ENCODE measurements around the gene TRIM63.
A peak's percentile ranks its signal among the peaks of the same experiment; 100 is the strongest.

TRIM63 gene

DNA sequence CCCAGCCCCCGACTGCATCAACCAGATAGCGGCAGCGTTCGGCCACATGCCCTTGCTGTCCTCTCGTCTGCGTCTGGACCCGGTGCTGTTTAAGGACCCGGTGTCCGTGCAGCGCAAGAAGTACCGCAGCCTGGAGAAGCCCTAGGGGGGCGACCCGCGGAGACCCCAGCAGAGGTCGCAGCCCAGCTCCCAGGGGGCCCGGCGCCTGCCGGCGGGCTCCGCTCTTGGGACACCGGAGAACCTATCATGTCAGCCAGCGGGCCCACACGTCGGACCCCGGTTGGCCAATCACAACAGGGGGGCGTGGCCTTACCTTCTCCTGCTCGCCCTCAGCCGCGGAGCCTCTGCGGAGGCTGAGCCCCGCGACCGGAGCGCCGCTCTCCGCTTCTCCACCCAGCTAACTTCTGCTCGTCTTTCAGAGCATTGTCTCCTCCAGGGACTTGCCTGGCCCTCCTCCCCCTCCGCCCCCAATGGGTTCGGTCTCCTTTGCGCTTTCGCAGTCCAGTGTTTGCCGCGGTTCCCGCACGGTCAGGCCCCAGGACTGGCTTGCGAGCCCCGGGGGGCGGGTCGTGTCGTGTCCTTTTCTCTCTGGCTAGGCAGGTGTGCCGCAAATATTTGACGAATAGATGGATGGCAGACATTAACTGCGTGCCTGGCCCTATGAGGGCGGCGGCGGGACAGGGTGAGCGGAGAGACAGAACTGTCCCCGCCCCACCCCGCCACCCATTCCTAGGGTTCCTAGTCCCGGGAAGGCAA lies 32.0 kb downstream of the TRIM63 start:
- peak; percentile 41 to 95 (median 86) for DNase-seq

DNA sequence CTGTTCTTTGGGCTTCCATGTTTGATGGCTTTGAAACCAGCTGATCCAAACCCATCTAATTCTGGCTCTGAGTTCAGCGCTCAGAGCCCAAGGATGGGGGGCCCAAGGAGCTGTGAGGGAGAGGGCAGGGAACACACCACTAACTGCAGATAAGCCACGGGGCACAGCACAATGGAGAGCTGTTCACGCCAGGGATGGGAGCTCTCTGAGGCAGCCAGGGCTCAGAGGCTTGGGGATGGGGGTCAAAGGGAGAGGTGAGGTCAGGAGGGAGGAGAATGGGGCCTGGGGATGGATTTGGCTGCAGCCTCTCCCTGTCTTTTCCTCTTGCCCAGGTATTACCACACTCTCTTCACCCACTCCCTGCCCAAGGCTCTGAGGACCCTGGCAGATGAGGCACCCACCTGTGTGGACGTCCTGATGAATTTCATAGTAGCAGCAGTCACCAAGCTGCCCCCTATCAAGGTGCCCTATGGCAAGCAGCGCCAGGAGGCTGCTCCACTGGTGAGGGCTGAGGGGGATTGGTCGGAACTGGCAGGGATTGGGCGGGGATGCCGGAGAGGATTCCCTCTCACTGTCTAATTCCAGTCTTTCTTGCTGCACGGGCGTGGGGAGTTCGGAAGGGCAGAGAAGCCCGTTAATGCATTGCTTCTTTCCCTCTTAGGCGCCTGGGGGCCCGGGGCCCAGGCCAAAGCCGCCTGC lies 32.8 kb downstream of the TRIM63 start:
- DNase-seq = peak in 1 of 51 donors; percentile 16

- no peak for DNase-seq
These were observed 34.6 kb downstream of the TRIM63 start for GRCh38 chr1:26032656-26033357.

- DNase-seq = no peak
These were observed 35.7 kb downstream of the TRIM63 start for GRCh38 chr1:26031611-26032220.

DNA sequence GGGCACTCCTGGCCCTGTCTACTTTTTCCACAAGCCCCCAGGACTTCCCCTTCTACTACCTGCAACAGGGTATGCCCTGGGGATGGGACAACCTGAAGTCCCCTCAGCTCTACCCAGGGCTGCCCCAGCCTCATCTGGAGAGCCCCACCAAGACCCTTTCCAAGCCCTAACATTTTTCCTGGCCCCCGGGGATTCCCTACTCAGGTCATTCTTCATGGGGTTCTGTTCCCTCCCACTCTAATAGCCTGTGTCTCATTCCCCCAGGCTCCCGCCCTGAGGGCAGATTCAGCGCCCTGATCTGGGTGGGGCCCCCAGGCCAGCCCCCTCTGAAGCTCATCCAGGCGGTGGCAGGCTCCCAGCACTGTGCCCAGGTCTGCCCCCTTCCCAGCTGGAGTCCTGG lies 36.2 kb downstream of the TRIM63 start:
- no peak for DNase-seq

DNA sequence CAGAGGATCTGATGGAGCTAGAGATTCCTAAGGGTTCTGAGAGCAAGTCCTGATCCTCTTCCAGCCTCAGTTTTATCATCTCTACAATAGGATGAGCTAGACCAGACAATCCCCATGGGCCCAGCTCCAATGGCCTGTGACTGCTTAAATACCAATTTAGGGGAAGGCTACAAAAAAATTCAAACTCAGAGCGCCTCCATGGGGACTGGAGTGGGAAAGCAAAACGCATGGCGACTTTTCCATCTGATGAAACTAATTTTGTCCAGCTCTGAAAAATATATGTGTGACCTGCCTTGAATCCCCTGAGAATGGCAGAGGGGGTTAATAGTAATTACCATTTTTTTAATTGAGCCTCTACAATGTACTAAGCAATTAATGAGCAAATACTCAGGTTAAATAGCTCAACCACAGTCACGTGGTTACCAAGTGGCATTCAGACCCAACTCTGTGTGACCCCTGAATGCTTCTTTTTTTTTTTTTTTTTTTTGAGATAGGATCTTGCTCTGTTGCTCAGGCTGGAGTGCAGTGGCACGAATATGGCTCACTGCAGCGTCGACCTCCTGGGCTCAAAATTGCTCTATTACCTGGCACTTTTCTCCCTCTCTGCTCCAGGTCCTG lies 37.5 kb downstream of the TRIM63 start:
- no peak for DNase-seq

GRCh38 chr1:26029054-26029863 lies 38.2 kb downstream of the TRIM63 start:
- DNase-seq = no peak

GRCh38 chr1:26028490-26028980 lies 38.9 kb downstream of the TRIM63 start:
- DNase-seq = peak in 4 of 51 donors; percentile 31 to 52 (median 40)

DNA sequence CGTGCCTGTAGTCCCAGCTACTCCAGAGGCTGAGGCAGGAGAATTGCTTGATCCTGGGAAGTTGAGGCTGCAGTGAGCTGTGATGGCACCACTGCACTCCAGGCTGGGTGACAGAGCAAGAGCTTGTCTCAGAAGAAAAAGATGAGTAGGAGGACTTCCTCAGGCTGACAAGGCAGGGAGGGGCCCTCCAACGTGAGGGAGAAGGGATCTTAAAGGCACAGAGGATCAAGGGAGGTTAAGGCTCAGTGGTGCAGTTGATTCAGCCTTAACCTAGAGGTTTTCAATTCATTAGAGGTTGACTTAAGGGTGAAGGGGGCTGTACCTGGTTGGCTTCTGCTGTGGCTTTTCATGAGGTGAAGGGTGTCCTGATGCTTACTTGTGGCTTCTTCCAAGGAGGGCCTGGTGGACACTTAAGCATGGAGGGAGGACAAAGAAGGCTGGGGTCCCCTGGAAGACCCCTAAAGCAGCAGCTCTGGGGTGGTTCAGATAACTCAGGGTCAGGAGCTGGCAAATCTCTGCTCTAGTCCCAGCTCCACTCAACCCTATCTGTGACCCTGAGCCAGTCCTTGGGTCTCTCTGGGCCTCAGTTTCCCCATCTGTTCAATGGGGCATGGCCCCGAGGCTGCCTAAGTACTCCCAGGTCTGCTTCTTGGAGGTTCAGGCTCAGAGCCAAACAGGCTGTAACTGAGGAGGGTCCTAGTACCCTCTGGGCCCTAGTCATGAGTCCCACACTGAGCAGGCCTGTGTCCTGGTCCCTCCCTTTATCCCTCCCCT lies 39.5 kb downstream of the TRIM63 start:
- DNase-seq = peak in 2 of 51 donors; percentile 29 to 53

DNA sequence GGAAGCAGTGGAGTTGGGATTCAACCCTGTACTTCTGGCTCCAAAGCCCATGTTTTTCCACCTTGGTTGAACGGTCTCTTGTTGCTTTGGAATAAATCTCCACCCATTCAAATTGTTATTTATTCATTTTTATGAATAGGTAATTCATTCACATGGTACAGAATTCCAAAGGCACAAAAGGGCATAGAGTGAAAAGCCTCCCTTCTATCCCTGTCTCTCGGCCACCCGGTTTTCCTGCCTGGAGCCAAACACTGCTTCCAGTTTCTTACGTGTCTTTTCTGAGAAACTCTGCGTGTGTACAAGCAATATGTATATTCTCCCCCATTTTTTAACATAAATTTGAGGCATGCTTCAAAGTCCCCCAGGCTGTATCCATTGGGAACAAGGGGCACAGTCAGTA lies 41.9 kb downstream of the TRIM63 start:
- no peak for DNase-seq

DNA sequence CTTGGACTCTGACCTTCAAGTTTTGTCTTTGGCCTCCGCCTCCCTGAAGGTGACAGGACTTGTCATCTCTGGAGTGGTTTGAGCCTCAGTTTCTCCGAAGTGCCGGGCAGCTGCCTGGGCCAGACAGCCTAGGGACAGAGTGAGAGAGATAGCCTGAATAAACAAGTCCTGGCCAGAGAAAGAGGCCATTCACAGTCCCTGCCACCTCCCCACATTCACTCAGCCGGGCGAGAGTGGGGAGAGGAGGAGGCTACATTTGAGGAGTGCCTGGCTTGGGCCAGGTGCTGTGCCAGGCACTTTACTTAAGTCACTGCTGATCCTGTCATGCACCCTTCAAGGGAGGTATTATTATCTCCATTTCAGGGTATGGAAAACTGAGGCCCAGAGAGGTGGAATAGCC lies 42.4 kb downstream of the TRIM63 start:
- peak in 3 of 51 donors; percentile 7 to 23 (median 13) for DNase-seq

- no peak for DNase-seq
These were observed 43.6 kb downstream of the TRIM63 start for GRCh38 chr1:26023826-26024225.

GRCh38 chr1:26023009-26023408 lies 44.4 kb downstream of the TRIM63 start:
- DNase-seq = no peak

DNA sequence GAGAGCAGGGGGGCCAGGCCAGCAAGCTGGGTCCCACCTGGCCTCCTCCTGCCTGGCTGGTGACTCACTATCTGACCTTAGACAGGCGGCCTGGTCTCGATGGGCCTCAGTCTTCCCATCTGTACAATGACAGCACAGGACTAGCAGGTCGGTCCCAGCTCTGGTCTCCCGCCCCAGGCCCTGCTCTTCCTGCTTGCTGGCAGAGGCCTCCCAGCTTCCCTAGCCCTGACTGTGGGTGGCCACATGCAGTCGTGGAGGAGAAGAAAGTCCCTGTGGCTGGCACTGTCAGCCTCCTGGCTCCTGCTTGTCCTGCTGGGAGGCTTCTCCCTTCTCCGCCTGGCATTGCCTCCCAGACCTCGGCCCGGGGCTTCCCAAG lies 45.0 kb downstream of the TRIM63 start:
- DNase-seq = peak in 1 of 51 donors; percentile 15

GRCh38 chr1:26021647-26022403 lies 45.6 kb downstream of the TRIM63 start, which contains the start of gene EXTL1:
Gene EXTL1 (plus strand): TSS chr1:26021775. CDS start chr1:26022647, 872 bp downstream.
- peak in 32 of 51 donors; percentile 17 to 70 (median 40) for DNase-seq

- DNase-seq = no peak
These were observed 46.3 kb downstream of the TRIM63 start for GRCh38 chr1:26020941-26021646.

GRCh38 chr1:26020330-26020768 lies 47.1 kb downstream of the TRIM63 start:
- peak in 2 of 51 donors; percentile 29 to 58 for DNase-seq

Data from hypothalamus (tissue), 51 donors.